Neuronal stem cell (in vitro differentiated cells): ENCODE results near the gene VWA8.

ENCODE experiments used
- DNase-seq: peaks from one replicate; pipeline ENCODE4 v3.0.0-alpha.2; 2013; ENCODE audit warnings: low spot score
- H2AFZ ChIP-seq: one replicate; pipeline ENCODE4 v1.6.1; 2013; ENCODE audit warnings: mild to moderate bottlenecking, low read length, inconsistent platforms
- H2AK5ac ChIP-seq: 2 replicates; pipeline ENCODE4 v1.6.1; 2013; ENCODE audit warnings: low read depth, mild to moderate bottlenecking, inconsistent platforms, low read length, moderate library complexity, mixed read lengths
- H2BK120ac ChIP-seq: 2 replicates; pipeline ENCODE4 v1.6.1; 2013; ENCODE audit warnings: low read depth, mild to moderate bottlenecking, inconsistent platforms, low read length, moderate library complexity, mixed read lengths
- H2BK12ac ChIP-seq: one replicate; pipeline ENCODE4 v1.6.1; 2013; ENCODE audit warnings: low read length, inconsistent platforms
- H2BK15ac ChIP-seq: 2 replicates; pipeline ENCODE4 v1.6.1; 2013; ENCODE audit warnings: mild to moderate bottlenecking, low read length, inconsistent platforms, mixed read lengths
- H2BK5ac ChIP-seq: one replicate; pipeline ENCODE4 v1.6.1; 2013; ENCODE audit warnings: inconsistent platforms, mild to moderate bottlenecking, low read length, moderate library complexity
- H3K14ac ChIP-seq: one replicate; pipeline ENCODE4 v1.6.1; 2013; ENCODE audit warnings: low read length, inconsistent platforms
- H3K18ac ChIP-seq: 2 replicates; pipeline ENCODE4 v1.6.1; 2013; ENCODE audit warnings: low read length, inconsistent platforms
- H3K23ac ChIP-seq: 2 replicates; pipeline ENCODE4 v1.6.1; 2013; ENCODE audit warnings: low read depth, mild to moderate bottlenecking, mixed read lengths, low read length, inconsistent platforms; ENCODE audit not compliant: poor library complexity
- H3K27ac ChIP-seq: replicated peaks from 3 replicates; pipeline ENCODE4 v1.5.1; 2013; ENCODE audit warnings: low read length, inconsistent platforms
- H3K27me3 ChIP-seq, 3 experiments: 2 replicates each; pipeline ENCODE4 v1.6.1; 2013; ENCODE audit warnings: low read length in 3 of 3, mild to moderate bottlenecking in 2 of 3, inconsistent platforms in 1 of 3, low read depth in 1 of 3, mixed read lengths in 1 of 3, moderate library complexity in 1 of 3; ENCODE audit not compliant: control insufficient read depth in 3 of 3, insufficient read depth in 3 of 3
- H3K36me3 ChIP-seq, 2 donors: replicated peaks in 1 of 2; 2 replicates each; pipeline ENCODE4 v1.6.1; 2013; ENCODE audit warnings: low read length in 2 of 2; ENCODE audit not compliant: control insufficient read depth in 2 of 2, insufficient read depth in 2 of 2
- H3K4ac ChIP-seq: 2 replicates; pipeline ENCODE4 v1.6.1; 2013; ENCODE audit warnings: inconsistent platforms, mild to moderate bottlenecking, low read length, moderate library complexity
- H3K4me1 ChIP-seq, 2 donors: 1 replicate in 1 of 2; 2 replicates in 1 of 2; pipeline ENCODE4 v1.6.1; 2013; ENCODE audit warnings: low read length in 2 of 2, low read depth in 1 of 2; ENCODE audit not compliant: control insufficient read depth in 2 of 2, insufficient read depth in 1 of 2
- H3K4me2 ChIP-seq: one replicate; pipeline ENCODE4 v1.6.1; 2013; ENCODE audit warnings: mild to moderate bottlenecking, low read length, inconsistent platforms; ENCODE audit not compliant: insufficient read depth, poor library complexity, severe bottlenecking
- H3K4me3 ChIP-seq, 2 donors: 2 replicates each; pipeline ENCODE4 v1.5.1; 2013; ENCODE audit warnings: low read length in 2 of 2, mild to moderate bottlenecking in 2 of 2, inconsistent platforms in 1 of 2, moderate library complexity in 1 of 2
- H3K79me1 ChIP-seq: one replicate; pipeline ENCODE4 v1.6.1; 2013; ENCODE audit warnings: low read depth, mild to moderate bottlenecking, inconsistent platforms, low read length, moderate library complexity
- H3K9ac ChIP-seq: one replicate; pipeline ENCODE4 v1.6.1; 2013; ENCODE audit warnings: mild to moderate bottlenecking, low read depth, low read length, inconsistent platforms; ENCODE audit not compliant: poor library complexity
- H3K9me3 ChIP-seq, 2 donors: replicated peaks in 1 of 2; 2 replicates each; pipeline versions ENCODE3 to v1.6.1; 2013; ENCODE audit warnings: low read length in 2 of 2, mild to moderate bottlenecking in 2 of 2, inconsistent platforms in 1 of 2, low read depth in 1 of 2, mixed read lengths in 1 of 2, moderate library complexity in 1 of 2; ENCODE audit not compliant: control insufficient read depth in 2 of 2, insufficient read depth in 1 of 2
- H4K8ac ChIP-seq: one replicate; pipeline ENCODE4 v1.6.1; 2013; ENCODE audit warnings: low read depth, mild to moderate bottlenecking, inconsistent platforms, low read length, moderate library complexity
- H4K91ac ChIP-seq: one replicate; pipeline ENCODE4 v1.6.1; 2013; ENCODE audit warnings: low read length, low read depth, mild to moderate bottlenecking, inconsistent platforms; ENCODE audit not compliant: poor library complexity
- WGBS, 2 donors: extraction: QIAGEN DNeasy Blood & Tissue Kit; methylation state at CpG; one replicate each; pipeline ENCODE4 v1.1.7; 2013; ENCODE audit warnings: missing lambda C conversion rate in 2 of 2, mixed read lengths in 1 of 2; ENCODE audit not compliant: insufficient read length in 2 of 2, insufficient replicate concordance in 1 of 2; ENCODE audit errors: extremely low coverage in 2 of 2; 5-methylcytosine and 5-hydroxymethylcytosine counted together

The VWA8 gene

DNA sequence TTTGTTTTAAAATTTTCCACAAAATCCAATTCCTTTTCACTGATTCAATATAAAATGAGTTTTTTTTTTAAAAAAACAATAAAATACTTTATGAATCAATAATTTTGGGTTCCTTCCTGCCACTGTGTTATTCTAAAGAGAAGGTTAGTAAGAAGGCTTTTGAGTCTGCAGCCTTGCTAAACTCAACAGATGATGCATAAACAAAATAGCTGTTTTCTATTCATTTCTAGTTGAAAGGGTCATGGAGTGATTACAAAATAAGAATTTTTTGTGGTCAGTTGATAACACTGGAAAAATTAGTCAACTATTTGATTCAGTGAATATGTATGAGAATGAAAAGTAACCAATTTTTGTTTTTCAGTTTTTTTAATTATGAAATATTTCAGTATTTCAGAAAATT is 169.9 kb downstream of the VWA8 start:
- Histone ChIP-seq H4K91ac (no peak overlapping the region), H3K4ac (no peak overlapping the region), H3K18ac (no peak overlapping the region), H2BK5ac (no peak overlapping the region), H3K27me3 (no peaks in the 10 kb centered on the region), H3K4me1 (no peaks in the 10 kb centered on the region), H4K8ac (no peak overlapping the region), H2BK12ac (no peak overlapping the region), H2BK120ac (no peak overlapping the region), H3K4me3 (no peak overlapping the region), H2AFZ (no peak overlapping the region), H3K9me3 (no peaks in the 10 kb centered on the region), H3K14ac (no peak overlapping the region), H3K79me1 (no peaks in the 10 kb centered on the region), H3K23ac (no peak overlapping the region), H3K4me2 (no peak overlapping the region), H2AK5ac (no peak overlapping the region), H2BK15ac (no peak overlapping the region), H3K36me3 (no peaks in the 10 kb centered on the region), H3K27ac (no peak overlapping the region), H3K9ac (no peak overlapping the region)
- no peak for DNase-seq

DNA sequence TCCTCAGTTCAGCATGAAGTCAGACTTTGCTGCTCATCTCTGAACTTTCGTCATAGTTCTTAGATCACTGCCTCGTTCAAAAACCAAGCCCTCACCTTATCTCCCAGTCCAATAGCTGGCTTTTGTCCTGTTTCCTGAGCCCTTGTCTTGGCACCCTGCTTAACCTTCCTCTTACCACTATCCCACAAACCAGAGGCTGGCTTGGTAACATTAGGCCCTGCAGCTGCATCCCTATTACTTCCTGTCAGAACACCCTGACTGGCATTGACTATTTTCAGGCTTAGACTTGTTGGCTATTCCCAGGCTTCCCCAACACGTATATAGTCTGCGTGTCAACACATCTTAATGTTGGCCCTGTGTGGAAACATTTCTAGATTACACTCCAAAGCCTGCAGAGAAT is 172.4 kb downstream of the VWA8 start:
- H3K4me3 ChIP-seq = no peak overlapping the region
- H3K27ac ChIP-seq = no peak overlapping the region
- no peak for DNase-seq

DNA sequence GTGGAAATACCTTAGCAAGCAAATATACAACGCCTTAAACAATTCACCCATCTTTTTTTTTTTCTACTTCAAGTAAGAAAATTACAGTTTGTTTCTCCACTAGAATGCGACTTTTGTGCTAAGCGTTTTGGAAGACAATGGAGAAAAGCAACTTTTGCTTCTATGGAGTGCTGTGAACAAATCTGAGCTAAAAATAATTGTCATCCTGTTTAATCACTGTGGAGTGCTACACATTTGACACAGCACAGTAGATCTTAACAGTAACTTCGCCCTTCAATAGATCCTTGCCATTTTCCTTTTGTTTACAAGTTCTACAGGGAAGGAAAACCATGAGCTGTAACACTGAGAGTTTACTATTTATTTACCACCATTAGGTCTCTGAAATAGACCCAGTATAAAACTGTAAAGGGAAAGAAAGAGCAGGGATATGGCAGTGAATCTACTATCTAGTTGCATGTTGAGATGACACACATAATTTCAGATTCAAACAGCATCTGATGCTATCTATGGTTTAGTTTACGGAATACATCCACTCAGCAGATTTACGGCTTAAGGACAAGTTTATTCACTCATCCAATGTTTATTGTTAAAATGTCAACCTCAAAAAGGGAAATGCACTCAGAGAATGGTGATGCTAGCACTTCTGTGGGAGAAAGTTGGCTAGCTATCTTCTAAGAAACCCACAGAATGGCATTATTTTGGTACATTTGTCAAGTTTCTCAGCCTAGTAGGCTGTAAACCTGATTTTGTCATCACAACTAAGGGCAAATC is 175.3 kb downstream of the VWA8 start:
- no peak overlapping the region for H3K18ac ChIP-seq
- H4K91ac ChIP-seq = no peak overlapping the region
- H3K36me3 ChIP-seq = no peaks in the 10 kb centered on the region
- H3K9me3 ChIP-seq = no peaks in the 10 kb centered on the region
- H4K8ac ChIP-seq = no peak overlapping the region
- H3K27me3 ChIP-seq = no peaks in the 10 kb centered on the region
- no peak overlapping the region for H2BK5ac ChIP-seq
- H3K4me1 ChIP-seq = peaks cover 6 to 8% of the 10 kb centered on the region in 2 donors
- H3K9ac ChIP-seq = no peak overlapping the region
- H3K79me1 ChIP-seq = no peaks in the 10 kb centered on the region
- H3K23ac ChIP-seq = no peak overlapping the region
- no peak for DNase-seq
- H3K4ac ChIP-seq = no peak overlapping the region
- no peak overlapping the region for H2BK120ac ChIP-seq
- no peak overlapping the region for H3K4me2 ChIP-seq
- no peak overlapping the region for H3K14ac ChIP-seq
- no peak overlapping the region for H3K4me3 ChIP-seq
- no CpG with 5 or more reads among the region's 6 CpGs for WGBS, 2 donors
- H2AK5ac ChIP-seq = no peak overlapping the region
- no peak overlapping the region for H2BK15ac ChIP-seq
- no peak overlapping the region for H2BK12ac ChIP-seq
- no peak overlapping the region for H2AFZ ChIP-seq
- H3K27ac ChIP-seq = no peak overlapping the region

More for the DNA sequence above, 172.4 kb downstream of the VWA8 start:
- H3K4me1 ChIP-seq = no peaks in the 10 kb centered on the region
- no peak overlapping the region for H2BK15ac ChIP-seq
- no peaks in the 10 kb centered on the region for H3K36me3 ChIP-seq
- no peaks in the 10 kb centered on the region for H3K9me3 ChIP-seq
- H3K23ac ChIP-seq = no peak overlapping the region
- H4K91ac ChIP-seq = no peak overlapping the region
- H3K4me2 ChIP-seq = no peak overlapping the region
- H2AFZ ChIP-seq = no peak overlapping the region
- H2BK5ac ChIP-seq = no peak overlapping the region
- no peaks in the 10 kb centered on the region for H3K79me1 ChIP-seq
- no peaks in the 10 kb centered on the region for H3K27me3 ChIP-seq
- H4K8ac ChIP-seq = no peak overlapping the region
- H2AK5ac ChIP-seq = no peak overlapping the region
- H2BK120ac ChIP-seq = no peak overlapping the region
- no CpG with 5 or more reads among the region's 4 CpGs for WGBS, 2 donors
- no peak overlapping the region for H2BK12ac ChIP-seq
- no peak overlapping the region for H3K4ac ChIP-seq
- H3K14ac ChIP-seq = no peak overlapping the region
- no peak overlapping the region for H3K9ac ChIP-seq
- H3K18ac ChIP-seq = no peak overlapping the region

DNA sequence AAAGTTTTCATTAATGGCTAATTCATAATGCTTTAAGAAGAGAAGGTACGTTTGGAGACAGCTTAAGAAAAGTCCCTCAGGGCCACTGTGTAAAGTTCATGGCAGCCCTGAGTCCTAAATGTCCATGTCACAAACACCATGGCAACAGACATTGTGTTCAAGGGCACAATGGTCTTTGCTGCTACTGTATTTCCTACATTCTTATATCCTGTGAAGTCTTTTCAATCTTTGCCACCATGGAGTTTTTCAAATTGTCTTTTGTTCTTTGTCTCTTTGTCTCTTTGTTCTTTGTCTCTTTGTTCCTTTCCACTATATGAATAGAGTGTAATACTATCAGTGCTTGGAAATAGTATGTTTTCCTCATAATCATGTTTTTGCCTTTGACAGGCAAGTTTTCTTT is 178.8 kb downstream of the VWA8 start:
- Histone ChIP-seq H4K91ac (no peak overlapping the region), H3K4ac (no peak overlapping the region), H2AK5ac (no peak overlapping the region), H2BK15ac (no peak overlapping the region), H3K27ac (no peak overlapping the region), H2AFZ (no peak overlapping the region), H3K18ac (no peak overlapping the region), H3K4me1 (peaks cover 6 to 8% of the 10 kb centered on the region in 2 donors), H2BK12ac (no peak overlapping the region), H3K4me3 (no peak overlapping the region), H3K79me1 (no peaks in the 10 kb centered on the region), H3K9ac (no peak overlapping the region), H3K9me3 (no peaks in the 10 kb centered on the region), H2BK5ac (no peak overlapping the region), H3K27me3 (no peaks in the 10 kb centered on the region), H3K23ac (no peak overlapping the region), H4K8ac (no peak overlapping the region), H3K4me2 (no peak overlapping the region), H3K36me3 (no peaks in the 10 kb centered on the region), H3K14ac (no peak overlapping the region), H2BK120ac (no peak overlapping the region)
- peak; percentile 14 for DNase-seq
- no CpG with 5 or more reads among the region's 1 CpG for WGBS, 2 donors
